ENCODE results near the gene PHF21A. TPM values are rescaled to one million over a fixed set of nuclear protein-coding genes. Genes with fewer than 3 reads are reported as not detected.

Gene PHF21A
- total and polyA plus RNA-seq, 2 of the 8 experiments (the other 6 are each of a cell fraction or from before 2014, with no cell fraction given) = 17.6 to 40.3 TPM

GRCh38 chr11:46069595-46069994, 51.7 kb downstream of the PHF21A start:
- Histone ChIP-seq H3K4ac (replicated peaks; ENCODE audit: insufficient read length, low read depth, low read length) (no peak overlapping the region), H4K20me1 (replicated peaks in 1 of 2; ENCODE audit: control insufficient read depth in 1 of 2, insufficient read depth in 2 of 2, low read length in 2 of 2) (peaks cover 0 to 1% of the 10 kb centered on the region in 2 experiments), H3K36me3 (ENCODE audit: control insufficient read depth in 2 of 4, insufficient read depth in 4 of 4, low read length in 3 of 4) (no peaks in the 10 kb centered on the region; a peak in 1 of 8 replicates), H2BK12ac (ENCODE audit: low read depth, low read length) (no peak overlapping the region), H4K5ac (ENCODE audit: insufficient read length, low read depth, low read length) (no peak overlapping the region), H2BK5ac (ENCODE audit: low read depth, low read length) (no peak overlapping the region), H3K79me1 (ENCODE audit: low read depth, low read length) (no peaks in the 10 kb centered on the region), H3K9ac (replicated peaks in 1 of 4; ENCODE audit: extremely low read depth in 1 of 4, low read depth in 3 of 4, low read length in 3 of 4) (no peak overlapping the region), H3K56ac (replicated peaks; ENCODE audit: insufficient read length, low read depth, low read length) (no peak overlapping the region), H3K18ac (ENCODE audit: extremely low read depth, low read length) (no peak overlapping the region), H3K79me2 (ENCODE audit: control insufficient read depth in 1 of 2, insufficient read depth in 2 of 2, low read length in 2 of 2) (no peaks in the 10 kb centered on the region), H4K8ac (ENCODE audit: extremely low read depth, insufficient read depth, low read length) (no peak overlapping the region), H3K27me3 (replicated peaks in 1 of 4; ENCODE audit: control insufficient read depth in 3 of 4, extremely low read depth in 1 of 4, insufficient read depth in 3 of 4, low read length in 3 of 4) (no peaks in the 10 kb centered on the region), H3K27ac (ENCODE audit: low read depth, low read length) (no peak overlapping the region), H3K4me2 (ENCODE audit: insufficient read depth in 1 of 2, low read depth in 2 of 2, low read length in 2 of 2) (no peak overlapping the region), H3K9me3 (ENCODE audit: insufficient read depth in 2 of 2, low read depth in 1 of 2, low read length in 1 of 2) (no peaks in the 10 kb centered on the region), H2AK5ac (ENCODE audit: low read depth, low read length) (no peak overlapping the region), H2BK20ac (ENCODE audit: low read length) (no peak overlapping the region), H3K4me1 (replicated peaks in 1 of 4; ENCODE audit: control insufficient read depth in 3 of 4, insufficient read depth in 4 of 4, low read length in 3 of 4) (peaks cover 0 to 8% (median 3%) of the 10 kb centered on the region in 4 experiments; a peak in 2 of 7 replicates), H3K23me2 (ENCODE audit: low read depth, low read length) (no peaks in the 10 kb centered on the region), H2AFZ (ENCODE audit: low read length) (no peak overlapping the region), H3K23ac (ENCODE audit: insufficient read length) (no peak overlapping the region), H3K4me3 (ENCODE audit: extremely low read depth in 1 of 4, insufficient read depth in 2 of 4, low read depth in 3 of 4, low read length in 4 of 4) (no peak overlapping the region), H3K14ac (ENCODE audit: insufficient read length) (no peak overlapping the region), H4K91ac (replicated peaks; ENCODE audit: insufficient read length, low read length) (no peak overlapping the region), H2BK15ac (ENCODE audit: low read length) (no peak overlapping the region), H2BK120ac (replicated peaks; ENCODE audit: low read depth, low read length) (no peak overlapping the region)
- ChIA-PET CTCF (ENCODE audit: partially characterized antibody) (interaction anchor here (0.7 kb wide), 1 partner anchor 25 kb away, joined by 6 read pairs; no protein-coding TSS in a partner anchor), POLR2A (ENCODE audit: partially characterized antibody) (no interaction called here)
- WGBS, 2 experiments (ENCODE audit: extremely low coverage in 1 of 2, insufficient coverage in 1 of 2, insufficient read length in 1 of 2, insufficient replicate concordance in 2 of 2, low coverage in 1 of 2, low lambda C conversion rate in 2 of 2, missing lambda C conversion rate in 1 of 2) = 89% methylated on average over 3 of the region's 3 CpGs; no CpG with 5 or more reads in 1 of the 2 experiments
- DNase-seq (ENCODE audit: low read depth in 1 of 2, low spot score in 2 of 2) (no peak), FAIRE-seq (no peak)
- TF ChIP-seq CHD1 (IDR thresholded peaks at IDR 0.05; ENCODE audit: low read depth, low read length) (no peak), RAD21 (IDR thresholded peaks at IDR 0.05 in 1 of 2, conservative IDR thresholded peaks at IDR 0.05 in 1 of 2; ENCODE audit: low read depth in 2 of 2, low read length in 2 of 2) (no peak), POU5F1 (IDR thresholded peaks at IDR 0.05; ENCODE audit: low read depth, low read length) (no peak), POLR2A (IDR thresholded peaks at IDR 0.05; ENCODE audit: control extremely low read depth in 1 of 2, low read depth in 2 of 2, low read length in 2 of 2) (no peak), EZH2 (IDR thresholded peaks at IDR 0.05; ENCODE audit: low read depth, low read length, severe bottlenecking) (no peak), POLR2AphosphoS5 (IDR thresholded peaks at IDR 0.05; ENCODE audit: low read depth, low read length) (no peak), HDAC2 (IDR thresholded peaks at IDR 0.05; ENCODE audit: borderline replicate concordance in 1 of 2, low read depth in 2 of 2, low read length in 2 of 2) (no peak), SAP30 (IDR thresholded peaks at IDR 0.05; ENCODE audit: insufficient read depth, insufficient replicate concordance, low read length) (no peak), USF2 (IDR thresholded peaks at IDR 0.05; ENCODE audit: low read length) (no peak)
- TF ChIP-seq, protein P1, sequence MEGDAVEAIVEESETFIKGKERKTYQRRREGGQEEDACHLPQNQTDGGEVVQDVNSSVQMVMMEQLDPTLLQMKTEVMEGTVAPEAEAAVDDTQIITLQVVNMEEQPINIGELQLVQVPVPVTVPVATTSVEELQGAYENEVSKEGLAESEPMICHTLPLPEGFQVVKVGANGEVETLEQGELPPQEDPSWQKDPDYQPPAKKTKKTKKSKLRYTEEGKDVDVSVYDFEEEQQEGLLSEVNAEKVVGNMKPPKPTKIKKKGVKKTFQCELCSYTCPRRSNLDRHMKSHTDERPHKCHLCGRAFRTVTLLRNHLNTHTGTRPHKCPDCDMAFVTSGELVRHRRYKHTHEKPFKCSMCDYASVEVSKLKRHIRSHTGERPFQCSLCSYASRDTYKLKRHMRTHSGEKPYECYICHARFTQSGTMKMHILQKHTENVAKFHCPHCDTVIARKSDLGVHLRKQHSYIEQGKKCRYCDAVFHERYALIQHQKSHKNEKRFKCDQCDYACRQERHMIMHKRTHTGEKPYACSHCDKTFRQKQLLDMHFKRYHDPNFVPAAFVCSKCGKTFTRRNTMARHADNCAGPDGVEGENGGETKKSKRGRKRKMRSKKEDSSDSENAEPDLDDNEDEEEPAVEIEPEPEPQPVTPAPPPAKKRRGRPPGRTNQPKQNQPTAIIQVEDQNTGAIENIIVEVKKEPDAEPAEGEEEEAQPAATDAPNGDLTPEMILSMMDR (IDR thresholded peaks at IDR 0.05; ENCODE audit: control extremely low read depth in 1 of 3, insufficient read depth in 1 of 3, low read depth in 1 of 3, low read length in 3 of 3) = no peak
